ENCODE measurements around the gene PTDSS2. TPM values are rescaled to one million over a fixed set of nuclear protein-coding genes. Genes with fewer than 3 reads are reported as not detected.
A peak's percentile ranks its signal among the peaks of the same experiment; 100 is the strongest.

PTDSS2 gene
- total RNA-seq, 1 donor from 2014 or later, result 30.2 TPM

DNA sequence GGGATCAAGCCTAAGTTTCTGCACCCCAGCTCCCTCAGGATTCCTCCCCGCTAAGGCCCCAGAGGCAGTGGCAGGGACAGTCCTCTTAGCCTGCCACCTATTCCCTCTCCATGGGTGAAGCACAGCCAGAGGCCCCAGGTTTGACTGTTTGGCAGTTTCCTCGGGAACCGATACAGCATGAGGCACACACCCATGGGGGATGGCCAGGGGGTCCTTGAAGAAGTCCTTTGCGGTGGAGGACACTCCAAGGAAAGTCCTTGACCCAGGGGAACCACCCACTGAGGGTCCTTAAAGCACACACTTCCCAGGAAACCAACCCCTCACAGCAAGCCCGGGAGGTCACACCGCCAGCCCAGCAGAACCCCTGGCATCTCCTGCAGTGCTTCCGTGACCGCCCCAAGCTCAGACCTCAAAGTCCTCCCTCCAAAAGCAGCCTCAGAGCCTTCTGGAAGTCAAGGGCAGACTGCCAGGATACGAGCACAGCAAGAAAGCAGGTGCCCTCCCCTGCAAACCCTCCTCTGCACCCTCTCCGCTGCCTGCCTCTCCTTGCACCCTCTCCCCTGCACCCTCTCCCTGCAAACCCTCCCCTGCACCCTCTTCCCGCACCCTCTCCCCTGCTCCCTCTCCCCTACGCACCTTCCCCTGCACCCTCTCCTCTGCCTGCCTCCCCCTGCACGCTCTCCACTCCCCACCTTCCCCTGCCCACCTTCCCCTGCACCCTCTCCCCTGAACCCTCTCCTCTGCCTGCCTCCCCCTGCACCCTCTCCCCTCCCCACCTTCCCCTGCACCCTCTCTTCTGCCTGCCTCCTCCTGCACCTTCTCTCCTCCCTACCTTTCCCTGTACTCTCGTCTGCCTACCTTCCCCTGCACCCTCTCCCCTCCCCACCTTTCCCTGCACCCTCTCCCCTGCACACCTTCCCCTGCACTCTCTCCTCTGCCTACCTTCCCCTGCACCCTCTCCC lies 36.7 kb upstream of the PTDSS2 start:
- Histone ChIP-seq H3K27me3 (ENCODE audit: low read depth) (peaks cover 41% of the 10 kb centered on the region), H3K4me3 (peak overlapping the region; percentile 46), H3K27ac (replicated peaks) (no peak overlapping the region), H3K4me1 (peaks cover 35% of the 10 kb centered on the region), H3K36me3 (no peaks in the 10 kb centered on the region), H3K9me3 (replicated peaks) (no peaks in the 10 kb centered on the region)
- no peak for DNase-seq
- intact Hi-C loops (cut with micrococcal nuclease), result no loop called here
- TF ChIP-seq, protein P1, sequence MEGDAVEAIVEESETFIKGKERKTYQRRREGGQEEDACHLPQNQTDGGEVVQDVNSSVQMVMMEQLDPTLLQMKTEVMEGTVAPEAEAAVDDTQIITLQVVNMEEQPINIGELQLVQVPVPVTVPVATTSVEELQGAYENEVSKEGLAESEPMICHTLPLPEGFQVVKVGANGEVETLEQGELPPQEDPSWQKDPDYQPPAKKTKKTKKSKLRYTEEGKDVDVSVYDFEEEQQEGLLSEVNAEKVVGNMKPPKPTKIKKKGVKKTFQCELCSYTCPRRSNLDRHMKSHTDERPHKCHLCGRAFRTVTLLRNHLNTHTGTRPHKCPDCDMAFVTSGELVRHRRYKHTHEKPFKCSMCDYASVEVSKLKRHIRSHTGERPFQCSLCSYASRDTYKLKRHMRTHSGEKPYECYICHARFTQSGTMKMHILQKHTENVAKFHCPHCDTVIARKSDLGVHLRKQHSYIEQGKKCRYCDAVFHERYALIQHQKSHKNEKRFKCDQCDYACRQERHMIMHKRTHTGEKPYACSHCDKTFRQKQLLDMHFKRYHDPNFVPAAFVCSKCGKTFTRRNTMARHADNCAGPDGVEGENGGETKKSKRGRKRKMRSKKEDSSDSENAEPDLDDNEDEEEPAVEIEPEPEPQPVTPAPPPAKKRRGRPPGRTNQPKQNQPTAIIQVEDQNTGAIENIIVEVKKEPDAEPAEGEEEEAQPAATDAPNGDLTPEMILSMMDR (IDR thresholded peaks at IDR 0.05; ENCODE audit: borderline replicate concordance), result no peak

DNA sequence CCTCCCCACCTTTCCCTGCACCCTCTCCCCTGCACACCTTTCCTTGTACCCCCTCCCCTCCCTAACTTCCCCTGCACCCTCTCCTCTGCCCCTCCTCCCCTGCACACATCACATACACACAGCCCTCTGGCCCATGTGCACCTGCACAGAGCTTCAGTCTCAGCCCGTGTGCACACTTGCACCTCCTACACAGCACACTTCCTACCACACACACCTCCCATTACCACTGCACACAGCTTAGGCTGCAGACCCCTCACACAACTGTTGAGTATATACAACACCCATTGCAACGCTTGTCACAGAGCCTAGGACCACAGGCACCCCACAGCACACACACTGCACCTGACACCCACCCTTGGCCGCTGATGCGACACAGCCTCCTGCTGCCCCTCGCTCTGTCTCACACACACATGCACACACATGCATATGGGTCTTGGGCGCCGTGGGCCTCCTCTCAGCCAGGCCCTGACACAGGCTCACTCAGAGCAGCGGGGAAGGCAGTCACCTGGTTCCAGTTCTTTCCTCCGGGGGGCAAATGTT lies 35.7 kb upstream of the PTDSS2 start:
- Histone ChIP-seq H3K4me1 (peaks cover 35% of the 10 kb centered on the region), H3K9me3 (replicated peaks) (no peaks in the 10 kb centered on the region), H3K27me3 (ENCODE audit: low read depth) (peaks cover 51% of the 10 kb centered on the region), H3K27ac (replicated peaks) (peak overlapping the region; percentile 94), H3K4me3 (peak overlapping the region; percentile 68), H3K36me3 (no peaks in the 10 kb centered on the region)
- no peak for DNase-seq
- TF ChIP-seq, protein P1 (IDR thresholded peaks at IDR 0.05; ENCODE audit: borderline replicate concordance), result no peak
- intact Hi-C loops (cut with micrococcal nuclease), result no loop called here

DNA sequence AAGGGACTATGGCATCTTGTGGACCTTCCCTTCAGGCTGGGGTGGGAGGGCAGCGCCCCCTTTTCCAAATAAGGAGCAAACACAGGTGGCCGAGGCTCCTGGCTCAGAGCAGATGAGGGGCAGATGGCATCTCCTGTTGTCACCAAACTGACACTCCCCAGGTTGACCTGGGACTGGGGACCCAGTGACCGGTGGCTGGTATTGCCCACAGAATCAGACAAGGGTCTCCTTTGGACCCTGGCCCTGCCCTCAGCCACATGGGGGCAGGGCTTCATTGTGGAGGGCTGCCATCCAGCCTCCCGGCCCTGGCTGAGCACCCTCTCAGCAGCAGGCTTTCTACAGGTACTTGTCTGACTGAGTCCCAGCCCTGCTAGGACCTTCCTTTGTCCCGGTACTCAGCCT lies 34.4 kb upstream of the PTDSS2 start:
- Histone ChIP-seq H3K27ac (replicated peaks) (peak overlapping the region; percentile 94), H3K36me3 (no peaks in the 10 kb centered on the region), H3K27me3 (ENCODE audit: low read depth) (peaks cover 63% of the 10 kb centered on the region), H3K4me3 (peak overlapping the region; percentile 68), H3K9me3 (replicated peaks) (no peaks in the 10 kb centered on the region), H3K4me1 (peaks cover 35% of the 10 kb centered on the region)
- TF ChIP-seq, protein P1 (IDR thresholded peaks at IDR 0.05; ENCODE audit: borderline replicate concordance), result no peak
- DNase-seq, result no peak
- intact Hi-C loops (cut with micrococcal nuclease), result no loop called here

DNA sequence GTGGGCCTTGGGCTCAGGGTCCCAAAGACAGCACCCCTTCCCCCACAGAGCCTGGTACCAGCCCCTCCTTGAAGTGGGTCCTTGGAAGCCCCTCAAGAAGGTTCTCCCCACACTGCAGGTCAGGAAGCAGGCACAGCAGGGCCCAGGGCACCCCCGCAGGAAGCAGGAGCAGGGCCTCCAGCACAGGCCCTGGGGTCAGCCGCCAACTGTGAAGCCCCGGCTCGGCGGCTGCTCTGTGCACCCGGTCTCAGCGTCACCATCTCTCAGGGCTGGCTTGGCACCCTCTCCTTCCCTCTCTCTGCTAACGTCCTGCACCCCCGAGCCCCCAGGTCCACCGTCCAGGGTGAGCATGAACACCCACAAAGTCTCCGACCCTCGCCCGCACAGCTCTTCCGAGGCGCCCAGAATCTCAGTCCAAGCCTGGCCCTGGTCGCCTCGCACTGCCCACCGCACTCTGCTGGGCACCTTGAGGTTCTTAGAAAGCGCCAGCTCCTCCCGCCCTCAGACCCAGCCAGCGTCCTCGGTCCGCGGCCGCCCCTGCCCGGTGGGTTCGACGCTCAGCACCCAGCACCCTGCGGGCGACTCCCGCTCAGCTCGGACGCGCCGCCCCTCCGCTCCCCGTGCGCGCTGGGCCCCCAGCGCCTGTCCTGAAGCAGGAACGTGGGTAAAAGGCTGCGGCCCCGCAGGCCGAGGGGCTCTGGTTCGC lies 33.9 kb upstream of the PTDSS2 start:
- H3K9me3 ChIP-seq (replicated peaks), result no peaks in the 10 kb centered on the region
- H3K27ac ChIP-seq (replicated peaks), result peak overlapping the region; percentile 94
- peak overlapping the region; percentile 68 for H3K4me3 ChIP-seq
- TF ChIP-seq, protein P1 (IDR thresholded peaks at IDR 0.05; ENCODE audit: borderline replicate concordance), result no peak
- no peak for DNase-seq
- peaks cover 35% of the 10 kb centered on the region for H3K4me1 ChIP-seq
- no peaks in the 10 kb centered on the region for H3K36me3 ChIP-seq
- intact Hi-C loops (cut with micrococcal nuclease), result no loop called here
- H3K27me3 ChIP-seq (ENCODE audit: low read depth), result peaks cover 69% of the 10 kb centered on the region

DNA sequence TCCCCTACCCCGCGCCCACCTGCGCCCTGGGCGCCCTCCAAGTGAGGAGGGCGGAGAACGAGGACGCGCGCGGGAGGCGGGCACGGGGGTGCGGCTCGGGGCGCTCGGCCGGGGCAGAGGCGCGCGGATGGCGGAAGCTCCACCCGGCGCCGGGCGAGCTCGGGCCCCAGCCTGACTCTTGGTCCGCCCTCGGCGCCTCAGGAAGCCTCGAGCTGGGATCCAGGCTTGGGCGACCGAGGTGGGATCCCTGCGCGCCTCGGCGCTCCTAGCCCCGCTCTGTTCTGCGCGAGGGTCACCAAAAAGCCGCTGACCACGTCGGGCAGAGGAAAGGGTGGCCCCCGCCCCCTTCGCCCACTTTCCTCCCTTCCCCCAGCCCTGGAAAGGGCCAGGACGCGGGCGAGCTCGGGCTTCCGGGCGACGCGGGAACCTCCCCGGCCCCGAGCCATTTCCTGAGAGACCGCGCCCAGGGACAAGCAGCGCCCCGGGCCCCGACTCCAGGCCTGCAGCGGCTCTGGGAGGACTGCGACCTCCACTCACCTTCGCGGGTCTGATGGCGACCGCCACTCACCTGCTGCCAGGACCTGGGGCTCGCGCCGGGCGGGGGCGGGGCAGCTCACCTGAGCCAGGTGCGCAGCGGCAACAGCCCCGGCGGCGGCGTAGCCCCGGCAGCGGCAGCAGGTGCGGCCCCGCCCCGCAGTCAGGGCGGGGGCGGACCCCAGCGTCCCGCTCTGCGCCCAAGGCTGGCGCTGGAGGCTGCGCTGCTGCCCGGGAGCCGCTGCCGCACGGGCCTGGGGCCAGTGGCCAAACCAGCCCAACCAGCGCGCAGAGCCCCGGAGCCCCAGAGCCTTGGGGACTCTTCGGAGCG lies 33.1 kb upstream of the PTDSS2 start:
- Histone ChIP-seq H3K36me3 (no peaks in the 10 kb centered on the region), H3K27ac (replicated peaks) (peak overlapping the region; percentile 94), H3K9me3 (replicated peaks) (no peaks in the 10 kb centered on the region), H3K4me1 (peaks cover 35% of the 10 kb centered on the region), H3K4me3 (peak overlapping the region; percentile 68), H3K27me3 (ENCODE audit: low read depth) (peaks cover 70% of the 10 kb centered on the region)
- intact Hi-C loops (cut with micrococcal nuclease), result no loop called here
- TF ChIP-seq, protein P1 (IDR thresholded peaks at IDR 0.05; ENCODE audit: borderline replicate concordance), result no peak
- DNase-seq, result peak; percentile 66

Measured in left ventricle myocardium inferior (tissue), 1 donor.